Erythroblast (primary cell): Measurements from ENCODE around the gene NELL1.

Experiments used
- GATA1 ChIP-seq: IDR thresholded peaks from 2 replicates; pipeline ENCODE4 v1.6.1; 2011; ENCODE audit warnings: low read depth, mild to moderate bottlenecking, control low read depth, low read length, moderate library complexity
- POLR2A ChIP-seq: IDR thresholded peaks from 2 replicates; pipeline ENCODE4 v1.6.1; 2011; ENCODE audit warnings: mild to moderate bottlenecking, low read length

GRCh38 chr11:20934516-20934915 lies 265.1 kb downstream of the NELL1 start:
- TF ChIP-seq POLR2A, result no peak
- no peak for TF ChIP-seq GATA1
